RCC 7860 (cell line): ENCODE measurements around the gene RNASE11.
"Not testable (repeated sequence)": the region's sequence is repeated elsewhere in the genome, so short reads cannot be mapped to it uniquely, and the experiment has no call there.

Source experiments
- DNase-seq: peaks from one replicate; pipeline ENCODE4 v3.0.0-alpha.2; 2015; ENCODE audit warnings: low spot score
- FAIRE-seq: peaks from 2 replicates; lab custom pipeline; 2012; peaks lifted over from hg19 to GRCh38; lab: Jason Lieb, UNC

Gene RNASE11

GRCh38 chr14:20583142-20583541, 4.7 kb downstream of the RNASE11 start:
- FAIRE-seq: no peak

GRCh38 chr14:20580242-20580641, 7.6 kb downstream of the RNASE11 start:
- FAIRE-seq (no peak), DNase-seq (no peak)

More at GRCh38 chr14:20583142-20583541, 4.7 kb downstream of the RNASE11 start:
- no peak for DNase-seq

GRCh38 chr14:20578784-20579502, 8.9 kb downstream of the RNASE11 start:
- FAIRE-seq (no peak), DNase-seq (no peak)

DNA sequence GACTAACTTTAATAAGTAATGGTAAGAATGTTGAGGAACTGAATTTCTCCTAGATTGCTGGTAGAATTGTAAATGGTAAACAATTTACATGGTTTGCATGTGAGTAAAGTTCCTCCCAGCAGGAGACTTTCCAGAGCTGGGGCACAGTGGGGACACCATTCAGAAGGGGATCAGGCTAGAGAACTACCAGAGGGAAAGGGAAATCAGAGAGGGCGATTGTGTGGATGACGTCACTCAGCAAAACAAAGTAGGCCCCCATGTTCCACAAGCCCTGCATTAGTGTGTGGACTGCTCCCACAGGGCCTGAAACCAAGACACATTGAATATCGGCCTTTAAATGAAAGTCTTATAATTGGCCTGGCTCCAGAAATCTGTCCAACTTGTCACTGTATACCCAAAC, 9.5 kb downstream of the RNASE11 start:
- FAIRE-seq (no peak), DNase-seq (no peak)

GRCh38 chr14:20572382-20572990, 15.3 kb downstream of the RNASE11 start:
- not testable (repeated sequence) for FAIRE-seq, DNase-seq

- FAIRE-seq, DNase-seq: not testable (repeated sequence)
Measured at GRCh38 chr14:20570720-20571119, 17.1 kb downstream of the RNASE11 start.

DNA sequence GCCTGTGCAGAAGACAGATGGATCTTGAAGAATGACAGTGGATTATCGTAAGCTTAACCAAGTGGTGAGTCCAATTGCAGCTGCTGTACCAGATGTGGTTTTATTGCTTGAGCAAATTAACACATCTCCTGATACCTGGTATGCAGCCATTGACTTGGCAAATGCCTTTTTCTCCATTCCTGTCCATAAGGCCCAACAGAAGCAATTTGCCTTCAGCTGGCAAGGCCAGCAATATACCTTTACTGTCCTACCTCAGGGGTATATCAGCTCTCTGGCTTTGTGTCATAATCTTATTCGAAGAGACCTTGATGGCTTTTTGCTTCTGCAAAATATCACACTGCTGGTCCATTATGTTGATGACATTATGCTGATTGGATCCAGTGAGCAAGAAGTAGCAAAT, 17.9 kb downstream of the RNASE11 start:
- not testable (repeated sequence) for DNase-seq, FAIRE-seq

- FAIRE-seq: no peak
- no peak for DNase-seq
Measured at GRCh38 chr14:20569066-20569465, 18.7 kb downstream of the RNASE11 start.

DNA sequence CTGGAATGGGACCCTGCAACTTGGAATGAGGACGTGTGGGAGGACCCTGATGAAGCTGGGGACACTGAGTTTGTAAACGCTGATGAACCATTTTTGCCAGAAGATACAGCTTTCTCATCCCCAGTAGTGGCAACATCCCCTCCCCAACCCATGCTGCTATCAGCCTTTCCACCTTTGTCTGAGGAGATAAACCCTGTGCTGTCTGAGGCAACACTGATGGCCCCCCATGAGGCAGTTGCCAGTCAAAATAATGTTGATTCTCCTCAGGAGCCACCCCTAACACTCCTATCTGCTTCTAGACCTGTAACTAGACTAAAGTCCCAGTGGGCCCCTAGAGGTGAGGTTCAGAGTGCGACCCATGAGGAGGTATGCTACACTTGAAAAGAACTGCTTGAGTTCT, 19.4 kb downstream of the RNASE11 start:
- FAIRE-seq (no peak), DNase-seq (no peak)

DNA sequence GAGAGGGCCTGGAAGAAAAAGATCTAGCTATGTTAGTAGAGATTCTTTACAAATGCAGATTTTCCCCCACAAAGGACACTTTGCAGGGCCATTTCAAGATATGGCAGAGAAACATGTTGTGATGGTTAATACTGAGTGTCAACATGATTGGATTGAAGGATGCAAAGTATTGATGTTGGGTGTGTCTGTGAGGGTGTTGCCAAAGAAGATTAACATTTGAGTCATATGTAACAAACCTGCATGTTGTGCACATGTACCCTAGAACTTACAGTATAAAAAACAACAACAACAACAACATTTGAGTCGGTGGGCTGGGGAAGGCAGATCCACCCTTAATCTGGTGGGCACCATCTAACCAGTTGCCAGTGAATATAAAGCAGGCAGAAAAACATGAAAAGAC, 20.6 kb downstream of the RNASE11 start:
- not testable (repeated sequence) for DNase-seq, FAIRE-seq

DNA sequence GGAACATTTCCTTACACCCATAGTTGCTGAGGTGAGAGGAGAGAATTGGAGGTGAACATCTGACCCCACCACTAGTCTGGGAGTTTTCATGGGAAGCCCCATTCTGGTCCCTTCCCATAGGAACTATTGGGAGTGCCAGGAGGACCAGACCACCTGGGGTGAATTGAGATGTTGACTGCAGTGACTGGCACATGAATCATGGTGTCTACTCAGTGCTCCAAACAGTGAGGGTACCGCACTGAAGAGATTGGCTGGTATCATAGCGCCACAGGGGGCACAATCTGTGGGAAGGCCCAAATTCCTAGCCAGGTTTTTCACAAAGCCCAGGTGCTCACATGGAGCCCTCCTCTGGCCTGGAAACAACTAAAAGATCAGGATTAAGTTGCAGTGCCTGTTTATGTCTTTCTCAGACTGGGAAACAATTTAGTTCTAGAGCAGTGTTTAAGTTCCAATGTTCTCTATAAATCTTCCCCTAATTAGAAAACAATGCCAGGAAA, 23.3 kb downstream of the RNASE11 start:
- DNase-seq: no peak
- FAIRE-seq: no peak

DNA sequence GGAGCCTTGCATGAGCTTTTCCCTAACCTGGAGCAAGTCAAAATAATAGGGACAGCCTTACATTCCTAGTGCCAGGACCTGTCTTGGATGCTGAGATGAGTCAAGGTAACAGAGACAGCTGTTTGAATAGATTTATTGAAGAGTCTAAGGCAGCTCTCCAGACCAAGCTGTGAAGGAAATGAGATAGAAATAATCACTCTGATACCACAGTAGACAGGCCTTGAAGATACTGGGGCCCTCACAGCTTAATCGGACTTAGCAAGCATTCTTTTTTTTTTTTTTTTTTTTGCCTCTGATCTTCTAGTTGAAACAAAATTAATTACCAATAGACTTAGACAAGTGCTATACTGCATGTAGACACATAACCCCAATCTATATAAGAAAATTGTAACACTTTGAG, 23.8 kb downstream of the RNASE11 start:
- no peak for FAIRE-seq

GRCh38 chr14:20560961-20561360, 26.8 kb downstream of the RNASE11 start, which contains the start of gene RNASE9:
RNASE9 (minus strand) TSS chr14:20561047.
- DNase-seq (no peak), FAIRE-seq (no peak)

More for the DNA sequence above, 23.8 kb downstream of the RNASE11 start:
- no peak for DNase-seq

DNA sequence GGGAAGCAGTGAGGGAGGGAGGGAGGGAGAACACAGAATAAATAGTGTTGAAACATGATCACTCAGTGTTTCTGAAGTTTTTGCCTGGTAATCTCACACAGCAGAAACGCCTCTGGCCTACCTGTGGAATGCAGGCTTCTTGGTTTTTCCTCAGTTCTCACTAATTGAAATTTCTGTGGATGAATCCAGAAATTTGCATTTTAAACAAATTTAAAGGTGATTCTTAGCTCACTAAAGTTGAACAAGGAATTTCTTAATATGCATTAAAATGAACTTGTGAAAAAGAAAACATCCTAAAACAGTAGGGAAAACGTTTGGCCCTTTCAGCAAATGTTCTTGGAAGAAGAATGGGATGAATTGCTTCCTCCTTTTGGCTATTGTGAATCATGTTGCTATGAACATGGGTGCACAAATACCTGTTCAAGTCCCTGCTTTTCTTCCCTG, 28.3 kb downstream of the RNASE11 start:
- FAIRE-seq: no peak
- no peak for DNase-seq

DNA sequence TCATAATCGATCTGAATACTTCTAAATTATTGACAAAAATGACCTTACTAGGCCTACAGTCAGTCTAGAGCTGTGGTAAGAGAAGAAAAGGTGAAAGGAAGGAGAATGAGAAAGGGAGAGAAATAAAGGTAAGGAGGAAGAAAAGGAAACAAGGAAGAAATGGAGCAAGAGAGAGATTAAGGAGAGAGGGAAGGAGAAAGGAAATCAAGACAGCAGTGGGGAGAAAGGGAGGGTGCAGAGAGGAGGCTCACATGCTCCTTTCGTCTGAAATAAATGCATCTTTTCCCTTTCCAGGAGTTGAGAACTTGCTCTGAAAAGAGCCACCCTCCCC, 30.6 kb downstream of the RNASE11 start:
- DNase-seq: no peak
- no peak for FAIRE-seq

- no peak for FAIRE-seq
Measured at GRCh38 chr14:20556500-20557211, 31.1 kb downstream of the RNASE11 start.

GRCh38 chr14:20555845-20556244, 32.0 kb downstream of the RNASE11 start:
- FAIRE-seq (no peak), DNase-seq (no peak)

More at GRCh38 chr14:20556500-20557211, 31.1 kb downstream of the RNASE11 start:
- DNase-seq: no peak

DNA sequence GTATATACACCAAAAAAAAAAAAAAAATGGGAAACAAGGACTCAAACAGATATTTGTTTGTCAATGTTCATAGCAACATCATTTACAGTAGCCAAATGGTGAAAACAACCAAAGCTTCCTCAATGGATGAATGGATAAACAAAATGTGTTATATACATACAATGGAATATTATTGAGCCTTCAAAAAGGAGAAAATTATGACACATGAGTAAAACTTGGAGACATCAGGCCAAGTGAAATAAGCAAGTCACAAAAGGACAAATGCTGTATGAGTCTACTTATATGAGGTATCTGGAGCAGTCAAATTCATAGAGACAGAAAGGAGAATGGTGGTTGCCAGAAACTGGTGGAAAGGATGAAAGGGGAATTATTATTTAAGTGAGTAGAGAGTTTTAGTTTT, 34.8 kb downstream of the RNASE11 start:
- DNase-seq (no peak), FAIRE-seq (no peak)

GRCh38 chr14:20551606-20552005, 36.2 kb downstream of the RNASE11 start:
- DNase-seq: no peak
- FAIRE-seq: no peak

- no peak for DNase-seq
- no peak for FAIRE-seq
Measured at GRCh38 chr14:20550926-20551325, 36.9 kb downstream of the RNASE11 start.

GRCh38 chr14:20548414-20549158, 39.2 kb downstream of the RNASE11 start:
- FAIRE-seq: no peak
- DNase-seq: no peak
